Eye (tissue), 1 donor: ENCODE data around the gene ABCG2.
"Not testable (repeated sequence)": the region's sequence is repeated elsewhere in the genome, so short reads cannot be mapped to it uniquely, and the experiment has no call there.

Experiments used
- DNase-seq: peaks from one replicate; pipeline ENCODE4 v3.0.0-alpha.2; 2015

Gene ABCG2

DNA sequence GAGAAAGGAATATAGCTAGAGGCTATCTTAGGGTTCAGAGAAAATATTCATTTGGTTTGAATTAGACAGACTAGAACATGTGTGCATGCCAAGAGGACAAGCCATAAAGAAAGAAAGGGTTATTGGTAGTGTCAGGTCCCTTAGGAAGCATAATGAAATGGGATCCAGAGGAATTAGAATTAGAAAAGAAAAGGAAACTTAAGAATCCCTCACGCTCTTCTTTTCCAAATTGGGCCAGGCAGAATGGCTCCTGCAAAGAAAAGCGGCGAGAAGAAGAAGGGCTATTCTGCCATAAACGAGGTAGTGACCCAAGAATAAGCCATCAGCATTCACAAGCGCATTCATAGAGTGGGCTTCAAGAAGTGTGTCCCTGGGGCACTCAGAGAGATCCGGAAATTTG lies 4.9 kb upstream of the ABCG2 start:
- no peak for DNase-seq

DNA sequence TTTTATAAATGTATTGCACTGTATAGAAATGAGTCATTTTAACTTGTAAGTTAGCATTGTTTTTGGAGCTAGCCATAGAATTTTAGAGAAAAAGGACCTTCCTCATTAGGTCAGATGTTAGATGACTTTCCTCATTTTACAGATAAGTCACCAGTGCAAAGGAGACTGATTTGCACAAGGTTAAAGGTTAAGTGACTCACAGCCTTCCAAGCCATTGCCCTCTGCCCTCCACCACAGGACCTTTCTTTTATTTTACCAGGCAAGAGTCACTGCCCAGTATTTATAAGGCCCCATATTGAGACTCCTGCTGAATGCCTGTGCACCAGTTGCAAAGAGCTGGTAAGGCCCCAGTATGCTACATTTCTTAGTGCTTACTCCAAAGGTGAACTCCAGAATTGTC lies 4.2 kb upstream of the ABCG2 start:
- DNase-seq: no peak

DNA sequence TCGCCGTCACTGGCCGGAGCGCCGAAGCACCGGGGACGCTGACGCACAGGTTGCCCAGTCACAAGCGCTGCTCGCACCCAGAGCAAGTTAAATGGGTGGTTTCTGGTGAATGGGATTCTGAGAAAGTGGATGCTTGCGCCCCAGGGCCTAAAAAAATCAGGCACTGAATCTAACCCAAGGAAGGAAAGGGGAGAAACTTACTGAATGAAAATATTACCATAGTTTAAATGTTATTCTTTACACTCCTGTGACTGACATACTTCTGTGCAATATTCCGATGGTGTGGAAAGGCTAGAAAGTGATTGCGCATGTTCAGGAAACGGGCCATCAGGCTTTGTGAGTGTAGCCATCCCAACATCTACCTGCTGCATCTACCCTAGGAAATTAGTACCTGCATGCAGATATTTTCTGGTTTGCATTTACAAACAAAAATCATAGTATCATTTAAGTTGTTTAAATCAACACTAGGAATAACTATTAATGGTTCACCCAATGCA lies 838 bp upstream of the ABCG2 start:
- DNase-seq: no peak

DNA sequence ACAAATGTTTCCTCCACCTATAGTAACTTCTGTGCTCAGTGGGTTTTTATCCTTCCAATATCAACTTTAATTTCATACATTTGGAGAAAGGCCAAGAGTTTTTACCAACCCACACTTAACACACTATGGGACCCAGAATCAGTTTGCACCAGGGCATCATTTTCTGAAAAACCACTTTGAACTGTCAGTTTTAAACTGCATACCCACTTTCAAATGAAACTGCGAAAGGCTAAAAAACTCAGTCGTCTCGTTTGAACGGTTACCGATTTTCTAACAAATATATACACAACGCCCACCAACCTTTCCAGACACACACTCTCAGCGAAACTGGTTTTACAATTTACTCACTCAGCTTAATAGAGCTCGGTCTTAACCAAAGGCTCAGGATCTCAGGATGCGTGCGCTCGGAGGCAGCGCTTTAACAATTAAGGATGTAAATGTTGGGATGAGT lies 376 bp downstream of the ABCG2 start:
- DNase-seq: no peak

DNA sequence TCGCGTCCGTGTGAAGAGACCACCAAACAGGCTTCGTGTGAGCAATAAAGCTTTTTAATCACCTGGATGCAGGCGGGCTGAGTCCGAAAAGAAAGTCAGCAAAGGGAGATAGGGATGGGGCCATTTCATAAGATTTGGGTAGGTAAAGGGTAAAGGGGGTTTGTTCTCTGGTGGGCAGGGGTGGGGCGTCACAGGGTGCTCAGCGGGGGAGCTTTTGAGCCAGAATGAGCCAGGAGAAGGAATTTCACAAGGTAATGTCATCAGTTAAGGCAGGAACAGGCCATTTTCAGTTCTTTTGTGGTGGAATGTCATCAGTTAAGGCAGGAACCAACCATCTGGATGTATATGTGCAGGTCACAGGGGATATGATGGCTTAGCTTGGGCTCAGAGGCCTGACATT lies 6.1 kb downstream of the ABCG2 start:
- not testable (repeated sequence) for DNase-seq

DNA sequence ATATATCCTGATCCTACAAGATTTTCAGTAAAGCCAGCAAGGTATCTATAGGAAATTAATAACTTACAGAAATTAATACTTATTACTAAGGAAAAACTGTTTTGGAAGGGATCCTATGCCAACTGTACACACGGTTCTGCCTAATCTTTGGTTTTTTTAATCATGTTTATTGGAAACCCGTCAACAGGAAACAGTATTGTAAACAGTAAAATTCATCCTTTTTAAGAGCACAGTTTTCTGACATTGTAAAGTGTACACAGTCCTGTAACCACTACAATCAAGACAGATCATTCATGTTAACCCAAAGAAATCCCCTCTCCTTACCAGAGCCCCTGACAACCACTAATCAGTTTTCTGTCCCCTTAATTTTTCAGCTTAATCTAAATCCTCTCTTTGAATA lies 9.9 kb downstream of the ABCG2 start:
- no peak for DNase-seq

DNA sequence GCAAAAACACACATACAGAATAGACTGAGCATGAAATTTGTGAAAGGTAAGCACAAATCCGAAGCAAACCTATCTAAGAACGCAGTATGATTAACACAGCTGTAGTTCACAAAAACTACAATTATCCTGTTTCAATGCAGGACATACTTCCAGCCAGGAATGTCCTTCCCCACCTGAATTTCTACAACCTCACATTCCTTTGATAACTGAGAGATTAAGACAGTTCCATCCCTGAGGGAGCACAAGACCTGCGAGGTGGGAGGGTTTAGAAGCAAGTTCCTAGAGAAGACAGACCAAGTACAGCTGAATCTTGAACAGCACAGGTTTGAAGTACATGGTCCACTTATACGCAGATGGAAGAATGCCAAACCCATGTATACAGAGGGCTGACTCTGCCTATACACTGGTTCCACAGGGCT lies 10.6 kb downstream of the ABCG2 start:
- DNase-seq: no peak

DNA sequence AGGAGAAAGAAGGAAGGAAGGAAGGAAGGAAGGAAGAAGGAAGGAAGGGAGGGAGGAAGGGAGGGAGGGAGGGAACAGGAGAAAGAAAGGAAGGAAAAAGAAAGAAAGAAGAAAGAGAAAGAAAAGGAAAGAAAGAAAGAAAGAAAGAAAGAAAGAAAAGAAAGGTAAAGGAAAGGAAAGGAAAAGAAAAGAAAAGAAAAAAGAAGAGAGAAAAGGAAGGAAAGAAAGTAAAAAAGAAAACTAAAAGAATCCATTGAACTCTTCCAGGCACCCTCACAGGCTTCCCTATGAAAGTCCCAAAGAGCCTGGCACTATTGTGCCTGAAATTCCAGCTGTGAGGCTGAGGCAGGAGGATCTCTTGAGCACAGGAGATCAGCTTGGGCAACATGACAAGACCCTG lies 11.5 kb downstream of the ABCG2 start:
- DNase-seq: no peak

DNA sequence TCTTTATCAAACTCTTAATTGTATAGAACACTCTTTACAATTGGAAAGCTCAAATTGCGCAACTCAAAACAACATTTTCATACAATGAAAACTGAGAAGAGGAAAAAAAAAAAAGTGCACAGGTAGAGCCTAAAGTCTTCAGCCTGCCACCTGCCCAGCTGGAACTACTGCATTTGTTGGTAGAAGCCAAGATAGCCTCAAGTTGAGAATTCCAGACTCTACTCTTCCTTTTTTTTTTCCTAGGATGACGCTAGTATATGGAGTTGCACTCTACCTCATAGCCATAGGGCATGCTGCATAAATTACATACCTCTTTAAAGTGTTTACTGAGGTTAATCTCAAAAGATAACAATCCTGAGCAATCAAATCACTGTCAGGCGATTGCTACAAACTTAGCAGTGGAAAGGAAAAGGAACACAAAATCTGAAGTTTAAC lies 13.6 kb downstream of the ABCG2 start:
- DNase-seq: peak; percentile 20

DNA sequence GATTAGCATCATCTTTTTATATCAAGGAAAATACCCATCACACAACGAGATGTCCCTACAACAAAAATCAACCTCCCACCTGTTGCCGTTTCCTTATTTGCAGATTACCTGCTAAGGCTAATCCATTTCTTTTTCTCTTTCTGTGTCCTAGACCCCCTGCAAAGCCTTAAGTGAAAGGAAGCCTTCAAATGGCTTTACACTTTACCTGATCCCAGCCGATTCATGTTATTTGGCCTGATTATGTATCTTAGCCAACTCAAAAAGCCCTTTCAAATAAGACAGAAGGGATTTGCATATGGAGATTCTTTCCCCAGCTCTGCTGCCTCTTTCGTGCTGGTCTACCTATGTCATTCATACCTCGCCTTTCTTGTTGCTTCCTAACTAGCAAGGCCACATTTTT lies 14.4 kb downstream of the ABCG2 start:
- DNase-seq: no peak

DNA sequence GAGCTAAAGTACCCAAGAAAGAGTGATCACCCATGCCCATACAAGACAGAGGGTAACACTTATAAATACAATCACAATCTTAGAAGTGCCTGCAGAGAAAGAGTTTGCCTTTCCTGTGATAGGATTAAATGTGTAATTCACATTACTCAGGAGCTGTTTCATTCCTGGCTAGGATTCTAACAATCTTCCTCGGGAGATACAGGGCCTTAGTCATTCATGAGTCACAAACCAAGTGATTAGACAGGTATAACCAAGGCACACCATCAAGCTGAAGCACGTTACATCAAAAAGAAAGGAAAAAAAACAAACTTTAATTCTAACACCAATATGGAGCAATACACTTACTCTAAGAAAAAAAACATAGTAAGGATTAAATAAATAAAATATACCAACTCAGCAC lies 14.9 kb downstream of the ABCG2 start:
- no peak for DNase-seq

DNA sequence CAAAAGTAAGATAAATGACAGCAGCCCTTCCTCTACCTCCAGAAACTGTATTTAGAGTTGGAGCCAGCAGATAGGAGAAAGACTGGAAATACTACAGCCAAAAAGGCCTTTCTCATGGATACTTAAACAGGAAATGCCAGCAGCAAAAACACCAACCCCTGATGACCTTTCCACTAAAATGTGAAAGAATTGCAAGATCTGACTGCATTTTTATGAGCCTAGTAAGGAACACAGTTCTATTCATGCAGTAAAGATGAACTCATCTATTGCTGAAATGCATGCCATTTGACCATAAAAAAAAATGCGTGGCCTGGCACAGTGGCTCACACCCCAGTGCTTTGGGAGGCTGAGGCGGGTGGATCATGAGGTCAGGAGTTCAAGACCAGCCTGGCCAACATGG lies 19.9 kb downstream of the ABCG2 start:
- DNase-seq: no peak

DNA sequence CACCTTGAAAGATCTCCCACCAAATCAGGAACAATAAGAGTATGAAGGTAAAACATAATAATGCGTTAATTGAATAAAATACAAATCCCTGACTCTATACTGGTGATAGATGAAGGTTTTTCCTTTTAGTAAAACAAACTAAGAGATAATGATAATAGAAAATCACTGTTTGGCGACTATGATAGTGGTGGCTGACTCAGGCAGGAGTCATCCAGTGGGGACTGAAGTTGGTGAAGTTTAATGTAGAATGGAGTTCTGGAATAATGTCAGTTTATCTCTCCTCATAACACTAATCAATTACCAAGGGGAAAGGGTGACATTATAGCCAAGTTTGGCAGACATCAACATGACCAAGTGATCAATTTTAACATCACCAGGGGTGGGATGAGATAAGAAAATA lies 21.3 kb downstream of the ABCG2 start:
- DNase-seq: no peak

DNA sequence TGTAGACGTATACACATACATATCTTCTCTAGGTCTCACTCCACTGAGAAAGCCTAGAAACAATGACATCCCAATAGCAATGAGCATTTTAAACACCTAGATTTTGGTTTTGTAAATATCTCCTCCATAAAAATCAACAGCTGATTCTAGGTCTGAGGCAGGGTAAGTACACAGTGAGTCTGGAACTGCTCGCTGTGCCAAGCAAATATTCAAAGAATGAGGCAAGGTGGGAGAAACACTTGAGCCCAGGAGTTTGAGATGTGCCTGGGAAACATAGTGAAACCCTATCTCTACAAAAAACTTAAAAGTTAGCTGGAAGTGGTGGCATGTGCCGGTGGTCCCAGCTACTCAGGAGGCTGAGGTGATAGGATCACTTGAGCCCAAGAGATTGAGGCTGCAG lies 22.2 kb downstream of the ABCG2 start:
- DNase-seq: no peak

DNA sequence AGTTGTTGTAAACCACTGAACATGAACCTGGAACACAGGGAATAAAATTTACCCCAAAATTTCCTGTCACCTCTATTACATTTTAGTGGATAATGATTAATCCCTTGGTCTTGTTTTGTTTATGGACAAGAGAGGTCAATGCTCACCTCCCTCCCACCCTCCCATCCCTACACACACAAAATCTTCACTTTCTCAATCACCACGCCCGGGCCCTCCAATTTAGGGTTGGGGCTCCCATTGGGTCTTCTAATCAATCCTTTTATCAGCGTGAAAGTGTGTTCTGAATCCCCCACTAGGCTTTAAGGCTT lies 23.1 kb downstream of the ABCG2 start:
- no peak for DNase-seq

DNA sequence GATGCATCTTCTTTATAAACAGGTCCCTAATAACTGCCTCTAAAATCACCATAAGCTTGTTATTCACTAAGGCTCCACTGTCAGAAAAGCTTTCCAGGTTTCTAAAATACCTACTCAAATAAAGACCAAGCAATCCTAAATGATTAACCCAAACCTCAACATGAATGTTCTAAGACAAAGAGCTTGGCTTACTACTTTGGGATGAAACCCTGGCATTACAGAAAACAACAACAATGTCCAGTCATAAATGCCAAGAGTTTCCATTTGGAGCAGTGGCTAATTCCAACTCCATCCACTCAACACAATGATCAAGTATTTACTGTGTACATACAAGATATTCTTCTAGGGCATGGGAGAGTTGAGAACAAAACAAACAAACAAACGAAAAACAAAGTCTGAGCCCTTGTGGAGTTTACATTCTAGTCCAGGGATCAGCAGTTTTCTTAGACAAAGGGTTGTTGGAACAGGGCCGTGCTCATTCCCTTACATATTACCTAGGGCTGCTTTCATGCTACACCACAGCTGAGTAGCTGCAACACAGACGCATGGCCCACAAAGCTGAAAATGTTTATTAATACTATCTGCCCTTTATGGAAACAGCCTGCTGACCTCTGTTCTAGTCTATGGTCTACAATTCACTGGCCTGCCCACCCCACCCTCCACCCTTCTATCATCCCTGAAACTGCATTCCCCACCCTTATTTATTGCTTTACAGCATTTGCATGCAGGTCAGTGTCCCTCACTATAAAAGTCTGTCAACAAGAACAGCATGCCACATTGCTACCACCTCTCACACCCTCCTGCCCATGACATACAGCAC lies 23.7 kb downstream of the ABCG2 start:
- DNase-seq: no peak

DNA sequence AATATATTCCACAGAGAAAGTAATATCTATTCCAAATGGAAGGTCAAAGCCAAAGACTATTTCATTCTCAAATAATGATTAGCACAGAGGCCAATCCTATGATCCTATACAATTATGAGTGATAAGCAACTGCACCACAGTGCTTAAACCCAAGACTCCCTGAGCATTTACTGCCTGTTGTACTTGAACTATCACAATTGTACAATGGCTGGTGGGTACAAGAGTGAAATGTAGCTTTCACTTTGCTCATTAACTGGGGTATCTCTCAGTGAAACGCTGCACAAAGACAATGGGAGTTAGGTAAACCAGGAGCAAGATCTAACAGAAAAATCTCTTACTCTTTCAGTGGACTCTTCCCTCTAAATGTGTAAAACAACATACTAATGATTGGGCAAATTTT lies 24.3 kb downstream of the ABCG2 start:
- DNase-seq: no peak

DNA sequence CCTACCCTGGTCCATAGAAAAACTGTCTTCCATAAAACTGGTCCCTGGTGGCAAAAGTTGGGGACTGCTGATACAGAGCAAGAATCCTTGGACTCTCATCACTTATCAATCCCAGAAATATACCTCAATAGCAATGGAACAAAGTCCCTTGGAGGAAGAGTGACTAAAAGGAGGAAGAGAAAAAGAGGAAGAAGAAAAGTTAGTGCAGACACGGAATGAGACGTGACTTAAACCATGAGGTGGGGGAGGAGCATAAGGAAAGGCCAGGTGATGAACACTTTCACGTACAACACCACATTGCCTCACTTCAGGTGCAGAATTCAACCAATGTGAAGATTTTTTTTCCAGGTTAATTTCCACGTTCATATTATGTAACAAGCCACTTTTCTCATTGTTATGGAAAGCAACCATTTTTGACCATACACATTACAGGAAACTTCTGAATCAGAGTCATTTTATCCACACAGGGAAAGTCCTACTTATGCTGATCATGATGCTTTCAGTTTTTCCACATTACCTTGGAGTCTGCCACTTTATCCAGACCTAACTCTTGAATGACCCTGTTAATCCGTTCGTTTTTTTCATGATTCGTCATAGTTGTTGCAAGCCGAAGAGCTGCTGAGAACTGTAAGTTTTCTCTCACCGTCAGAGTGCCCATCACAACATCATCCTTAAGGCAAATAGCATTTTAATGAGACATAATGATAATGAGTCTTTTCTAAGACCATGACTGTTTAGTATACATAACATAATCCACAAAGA lies 27.7 kb downstream of the ABCG2 start:
- no peak for DNase-seq

DNA sequence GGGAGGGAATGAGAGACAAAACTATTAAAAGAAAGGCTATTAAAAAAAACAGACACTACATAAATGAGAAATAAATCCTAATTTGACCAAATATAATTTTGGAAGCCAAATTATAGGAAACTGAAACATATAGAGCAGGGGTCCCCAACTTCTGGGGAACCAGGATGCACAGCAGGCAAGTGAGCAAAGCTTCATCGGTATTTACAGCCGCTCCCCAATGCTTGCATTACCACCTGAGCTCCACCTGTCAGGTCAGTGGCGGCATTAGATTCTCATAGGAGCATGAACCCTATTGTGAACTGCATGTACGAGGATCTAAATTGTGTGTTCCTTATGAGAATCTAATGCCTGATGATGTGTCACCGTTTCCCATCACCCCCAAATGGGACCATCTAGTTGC lies 28.4 kb downstream of the ABCG2 start:
- no peak for DNase-seq

DNA sequence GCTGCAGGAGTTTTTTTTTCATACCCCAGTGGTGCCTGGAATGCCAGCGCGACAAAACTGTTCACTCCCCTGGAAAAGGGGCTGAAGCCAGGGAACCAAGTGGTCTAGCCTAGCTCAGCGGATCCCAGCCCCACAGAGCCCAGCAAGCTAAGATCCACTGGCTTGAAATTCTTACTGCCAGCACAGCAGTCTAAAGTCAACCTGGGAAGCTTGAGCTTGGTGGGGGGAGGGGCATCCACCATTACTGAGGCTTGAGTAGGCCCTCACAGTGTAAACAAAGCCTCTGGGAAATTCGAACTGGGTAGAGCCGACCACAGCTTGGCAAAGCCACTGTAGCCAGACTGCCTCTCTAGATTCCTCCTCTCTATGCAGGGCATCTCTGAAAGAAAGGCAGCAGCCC lies 36.2 kb downstream of the ABCG2 start:
- DNase-seq: not testable (repeated sequence)

DNA sequence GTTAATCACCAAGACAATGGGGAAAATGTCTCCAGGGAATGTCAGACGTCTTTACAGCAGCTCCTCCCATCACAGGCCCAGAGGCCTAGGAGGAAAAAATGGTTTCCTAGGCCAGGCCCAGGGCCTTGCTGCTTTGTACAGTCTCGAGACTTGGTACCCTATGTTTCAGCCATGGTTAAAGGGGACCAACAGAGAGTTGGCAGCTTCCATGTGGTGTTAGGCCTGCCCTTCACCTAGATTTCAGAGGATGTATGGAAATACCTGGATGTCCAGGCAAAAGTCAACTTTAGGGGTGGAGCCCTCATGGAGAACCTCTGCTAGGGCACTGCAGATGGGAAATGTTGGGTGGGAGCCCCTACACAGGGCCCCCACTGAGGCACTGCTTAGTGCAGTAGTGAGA lies 38.5 kb downstream of the ABCG2 start:
- DNase-seq: no peak

DNA sequence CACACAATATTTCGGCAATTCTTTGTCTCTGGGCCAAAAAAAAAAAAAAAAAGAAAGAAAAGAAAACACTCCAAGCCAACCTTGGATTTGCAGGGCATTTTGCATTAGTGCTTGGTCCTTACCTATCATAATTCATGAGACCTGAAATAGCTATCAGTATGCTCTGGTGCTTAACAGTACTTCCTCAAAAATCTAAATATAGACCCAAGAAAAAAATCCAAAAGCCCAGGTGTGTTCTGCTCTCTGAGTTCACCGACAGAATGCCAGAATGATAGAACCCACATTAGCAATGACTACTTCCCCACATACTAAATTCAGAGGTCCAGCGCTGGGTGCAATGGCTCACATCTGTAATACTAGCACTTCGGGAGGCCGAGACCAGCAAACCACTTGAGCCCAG lies 42.9 kb downstream of the ABCG2 start:
- no peak for DNase-seq

DNA sequence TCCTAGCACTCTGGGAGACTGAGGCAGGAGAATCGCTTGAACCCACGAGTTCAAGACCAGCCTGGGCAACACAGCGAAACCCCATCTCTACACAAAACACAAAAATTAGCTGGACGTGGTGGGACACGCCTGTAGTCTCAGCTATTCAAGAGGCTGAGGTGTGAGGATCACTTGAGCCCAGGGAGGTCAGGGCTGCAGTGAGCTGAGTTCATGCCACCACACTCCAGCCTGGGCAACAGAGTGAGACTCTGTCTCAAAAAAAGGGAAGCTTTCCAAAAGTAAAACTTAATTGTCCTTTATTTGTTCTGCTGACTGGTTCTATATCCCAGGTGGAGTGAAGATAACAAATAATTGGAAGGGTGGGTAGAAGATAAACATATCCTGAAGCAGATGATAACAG lies 45.6 kb downstream of the ABCG2 start:
- DNase-seq: no peak

DNA sequence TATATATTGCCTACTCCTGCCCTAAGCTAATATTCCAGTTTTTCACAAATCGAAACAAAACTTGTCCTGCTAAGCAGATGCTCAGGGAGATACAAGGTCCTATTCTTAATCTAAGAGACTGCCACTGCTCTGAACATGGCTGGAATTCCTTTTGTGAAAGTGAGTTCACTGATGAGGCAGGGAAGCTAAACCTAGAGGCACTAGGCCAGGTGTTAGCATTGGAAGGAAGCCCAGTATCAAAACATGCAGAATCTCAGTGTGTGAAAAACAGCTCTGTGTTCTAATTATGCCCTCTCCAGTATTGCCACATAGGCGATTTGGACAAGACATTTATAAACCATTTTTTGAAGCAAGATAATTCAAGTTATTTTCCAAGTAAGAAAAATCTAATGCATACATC lies 47.6 kb downstream of the ABCG2 start:
- no peak for DNase-seq
